Measurements from ENCODE around the gene C19orf38.
A peak's percentile ranks its signal among the peaks of the same experiment; 100 is the strongest.

The C19orf38 gene

GRCh38 chr19:10911579-10912363, 63.6 kb downstream of the C19orf38 start:
- no peak for DNase-seq (ENCODE audit: low spot score)

GRCh38 chr19:10912619-10913018, 64.4 kb downstream of the C19orf38 start:
- DNase-seq (ENCODE audit: low spot score): no peak

- DNase-seq (ENCODE audit: low spot score): no peak
Observed at GRCh38 chr19:10913716-10914340, 65.6 kb downstream of the C19orf38 start.

GRCh38 chr19:10915130-10916091, 67.2 kb downstream of the C19orf38 start:
- DNase-seq (ENCODE audit: low spot score): peak; percentile 96

- DNase-seq (ENCODE audit: low spot score): no peak
Observed at GRCh38 chr19:10916602-10917001, 68.4 kb downstream of the C19orf38 start.

- DNase-seq (ENCODE audit: low spot score): no peak
Observed at GRCh38 chr19:10918359-10918758, 70.1 kb downstream of the C19orf38 start.

Data from AG20443 (cell line).